HFF-Myc (cell line): Measurements from ENCODE around the gene NTM.

Experiments
- DNase-seq: peaks from one replicate; pipeline ENCODE4 v3.0.0-alpha.2; 2011; ENCODE audit warnings: low read depth; ENCODE audit errors: extremely low read depth
- H3K4me3 ChIP-seq: replicated peaks from 2 replicates; pipeline ENCODE4 v1.5.1; 2011; ENCODE audit warnings: low read depth, mild to moderate bottlenecking, control low read depth, low read length
- CTCF ChIP-seq: IDR thresholded peaks from 2 replicates; pipeline ENCODE4 v1.5.1; 2012; ENCODE audit warnings: mild to moderate bottlenecking, low read depth, low read length, control low read depth; ENCODE audit errors: missing control alignments

NTM gene

DNA sequence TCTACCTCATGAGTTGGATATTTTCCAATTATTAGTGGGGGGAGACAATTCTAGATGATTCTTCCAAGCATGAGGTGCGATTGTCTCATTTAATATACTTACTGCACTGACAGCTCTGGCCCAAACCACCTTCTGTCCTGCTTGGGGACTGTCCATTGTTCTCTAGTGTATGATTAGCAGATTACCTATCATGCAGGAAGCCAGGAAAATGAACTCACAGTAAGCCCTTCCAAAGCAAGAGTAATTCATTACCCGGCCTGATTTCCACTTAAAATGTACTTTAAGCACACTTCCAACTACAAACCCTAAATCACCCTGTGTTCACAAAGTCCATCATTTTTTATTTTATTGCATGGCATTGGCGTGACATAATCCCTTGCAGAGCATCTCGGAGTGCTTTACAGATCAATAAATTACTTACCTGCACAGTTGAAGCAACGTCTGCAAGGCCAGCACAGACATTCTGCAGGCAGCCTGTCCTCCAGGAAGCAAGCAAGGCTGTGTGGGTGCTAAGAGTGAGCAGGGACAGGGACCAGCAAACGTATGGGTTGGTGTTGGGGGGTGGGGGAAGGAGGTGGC lies 838.2 kb downstream of the NTM start:
- no peak for DNase-seq
- TF ChIP-seq CTCF = no peak
- H3K4me3 ChIP-seq = no peak overlapping the region

DNA sequence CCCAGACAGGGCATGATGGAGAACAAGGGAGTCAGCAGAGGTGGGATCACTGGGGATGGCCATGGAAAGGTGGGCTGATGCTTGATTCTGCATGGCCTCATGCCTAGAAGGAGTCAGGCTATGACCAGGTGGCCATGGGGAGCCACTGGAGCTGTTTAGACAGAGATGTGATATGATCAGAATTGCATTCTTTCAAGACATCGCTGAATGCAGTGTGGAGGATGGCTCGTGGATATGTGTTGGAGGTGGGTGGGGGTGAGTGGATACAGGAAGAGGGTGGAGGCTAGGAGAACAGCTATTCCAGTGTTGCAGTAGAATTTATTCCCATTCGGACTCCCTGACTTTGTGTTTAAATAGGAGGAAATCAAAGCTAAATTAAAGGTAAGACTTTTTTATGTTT lies 841.1 kb downstream of the NTM start:
- TF ChIP-seq CTCF = no peak
- H3K4me3 ChIP-seq = no peak overlapping the region
- no peak for DNase-seq

GRCh38 chr11:132217856-132218255 lies 847.4 kb downstream of the NTM start:
- no peak for TF ChIP-seq CTCF
- H3K4me3 ChIP-seq = no peak overlapping the region
- DNase-seq = no peak

DNA sequence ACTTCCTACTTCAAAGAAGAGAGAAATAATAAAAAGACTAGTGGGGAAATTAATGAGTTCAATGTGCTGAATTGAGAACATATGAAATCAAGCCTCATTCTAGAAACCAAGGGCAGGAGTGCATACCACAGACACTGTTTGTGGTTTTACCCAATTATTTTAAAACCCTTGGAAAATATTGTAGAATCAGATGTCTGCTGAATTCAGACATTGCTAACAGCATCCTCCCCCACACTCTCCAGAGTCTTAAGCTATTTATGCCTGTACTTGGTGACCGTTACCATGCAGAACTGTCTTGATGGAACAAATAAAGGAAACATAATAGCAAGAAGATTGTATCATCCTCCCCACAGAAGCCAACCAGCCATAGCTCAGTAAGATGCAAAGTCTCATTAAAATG lies 850.1 kb downstream of the NTM start:
- H3K4me3 ChIP-seq = no peak overlapping the region
- peak; percentile 62 for DNase-seq
- TF ChIP-seq CTCF = no peak

GRCh38 chr11:132222345-132222744 lies 851.9 kb downstream of the NTM start:
- no peak overlapping the region for H3K4me3 ChIP-seq
- no peak for DNase-seq

DNA sequence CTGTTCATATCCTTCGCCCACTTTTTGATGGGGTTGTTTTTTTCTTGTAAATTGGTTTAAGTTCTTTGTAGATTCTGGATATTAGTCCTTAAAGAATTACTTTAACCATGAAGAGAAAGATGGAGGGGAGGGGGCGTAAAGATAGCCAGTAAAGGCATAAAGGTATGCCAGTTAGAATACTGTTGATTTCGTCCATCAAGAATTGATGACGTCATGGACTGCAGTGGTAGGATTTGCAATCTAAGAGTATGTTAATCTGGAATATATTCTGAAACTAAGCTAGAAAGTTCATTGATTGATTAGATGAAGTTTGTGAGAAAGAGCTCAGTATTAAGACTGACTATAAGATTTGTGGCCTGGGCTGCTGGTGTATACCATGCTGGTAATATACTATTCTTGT lies 856.1 kb downstream of the NTM start:
- DNase-seq = no peak
- no peak overlapping the region for H3K4me3 ChIP-seq
- no peak for TF ChIP-seq CTCF

More at GRCh38 chr11:132222345-132222744, 851.9 kb downstream of the NTM start:
- no peak for TF ChIP-seq CTCF

- no peak overlapping the region for H3K4me3 ChIP-seq
- no peak for TF ChIP-seq CTCF
- no peak for DNase-seq
Measured at GRCh38 chr11:132228746-132229325, 858.4 kb downstream of the NTM start.
